Muscle layer of colon (tissue), 2 donors: ENCODE data around the gene ANOS1.

ENCODE experiments used
- H3K27ac ChIP-seq: one replicate; pipeline ENCODE4 v1.7.0; 2013; ENCODE audit warnings: low read depth, mild to moderate bottlenecking, low read length, moderate library complexity
- H3K27me3 ChIP-seq, 2 donors: one replicate each; pipeline ENCODE4 v1.7.0; 2013; ENCODE audit warnings: low read length in 2 of 2, mild to moderate bottlenecking in 2 of 2; ENCODE audit not compliant: insufficient read depth in 2 of 2, control insufficient read depth in 1 of 2
- H3K36me3 ChIP-seq: one replicate; pipeline ENCODE4 v1.7.0; 2013; ENCODE audit warnings: mild to moderate bottlenecking, low read length; ENCODE audit not compliant: insufficient read depth
- H3K4me1 ChIP-seq: one replicate; pipeline ENCODE4 v1.7.0; 2013; ENCODE audit warnings: mild to moderate bottlenecking, low read length; ENCODE audit not compliant: insufficient read depth
- H3K4me3 ChIP-seq, 2 donors: one replicate each; pipeline ENCODE4 v1.7.0; 2013; ENCODE audit warnings: low read length in 2 of 2, low read depth in 1 of 2, mild to moderate bottlenecking in 1 of 2, moderate library complexity in 1 of 2
- H3K9ac ChIP-seq: one replicate; pipeline ENCODE4 v1.7.0; 2013; ENCODE audit warnings: low read length
- H3K9me3 ChIP-seq: one replicate; pipeline ENCODE4 v1.7.0; 2013; ENCODE audit warnings: mild to moderate bottlenecking, low read length
- donor health status: abdominal sarcoma.
- donor health status: Adenocarcinoma of cecum.

ANOS1 gene

DNA sequence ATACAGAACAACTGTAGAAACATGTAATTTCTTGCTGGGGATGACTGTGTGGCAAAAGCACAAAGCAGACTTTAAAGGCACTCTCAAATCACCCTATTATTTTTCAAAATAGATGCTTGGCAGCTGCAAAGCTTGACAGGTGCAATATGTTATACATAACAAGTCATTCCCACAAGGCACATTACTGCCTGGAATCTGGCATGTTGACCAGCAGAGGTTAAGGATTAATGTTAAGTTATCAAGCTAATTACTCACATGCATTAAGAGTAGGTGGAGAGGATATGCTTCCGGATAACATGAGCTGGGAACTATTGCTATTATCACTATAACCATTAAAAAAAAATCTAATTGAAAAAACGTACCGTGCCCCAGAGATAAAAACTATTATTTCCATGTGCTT lies 17.8 kb downstream of the ANOS1 start:
- Histone ChIP-seq H3K4me3 (no peak overlapping the region), H3K9me3 (no peaks in the 10 kb centered on the region), H3K36me3 (no peaks in the 10 kb centered on the region), H3K9ac (no peak overlapping the region), H3K4me1 (no peaks in the 10 kb centered on the region), H3K27me3 (no peaks in the 10 kb centered on the region), H3K27ac (no peak overlapping the region)

DNA sequence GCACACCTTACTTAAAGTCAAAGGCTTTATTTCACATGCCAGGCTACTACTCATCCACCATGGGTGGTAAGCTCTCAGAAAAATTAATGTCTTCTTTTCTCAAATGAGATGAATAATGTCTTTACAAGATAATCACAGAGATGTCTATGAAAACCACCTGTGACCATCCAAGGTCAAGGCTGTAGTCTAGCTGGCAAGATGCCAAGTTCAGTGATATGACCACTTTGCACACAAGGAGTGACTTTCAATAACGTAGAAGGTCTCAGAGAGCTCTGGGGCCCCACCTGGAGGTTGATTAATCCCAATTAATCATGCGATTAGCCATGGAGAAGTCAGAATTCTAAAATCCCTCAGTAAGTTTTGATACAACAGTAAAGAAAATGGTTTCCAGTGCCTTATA lies 20.5 kb downstream of the ANOS1 start:
- no peaks in the 10 kb centered on the region for H3K9me3 ChIP-seq
- H3K36me3 ChIP-seq, result no peaks in the 10 kb centered on the region
- no peak overlapping the region for H3K9ac ChIP-seq
- H3K4me3 ChIP-seq, result no peak overlapping the region
- H3K4me1 ChIP-seq, result no peaks in the 10 kb centered on the region
- H3K27ac ChIP-seq, result no peak overlapping the region
- no peaks in the 10 kb centered on the region for H3K27me3 ChIP-seq

DNA sequence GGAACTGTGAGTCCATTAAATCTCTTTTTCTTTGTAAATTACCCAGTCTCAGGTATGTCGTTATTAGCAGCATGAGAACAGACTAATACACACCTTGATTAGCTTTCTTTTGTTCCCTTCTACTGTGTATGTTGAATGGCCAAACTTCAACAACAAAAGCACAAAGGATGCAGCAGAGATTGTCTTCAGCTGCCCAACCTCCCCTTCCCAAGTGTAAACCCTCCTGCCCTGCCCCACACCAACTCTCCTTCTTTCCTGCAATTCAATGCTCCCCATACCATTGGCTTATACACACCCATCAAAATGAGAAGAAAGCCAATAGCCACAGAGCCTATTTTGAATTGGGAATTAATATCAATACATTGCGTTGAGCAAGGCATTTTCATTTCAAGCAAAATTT lies 27.8 kb downstream of the ANOS1 start:
- no peaks in the 10 kb centered on the region for H3K27me3 ChIP-seq
- no peaks in the 10 kb centered on the region for H3K36me3 ChIP-seq
- no peaks in the 10 kb centered on the region for H3K9me3 ChIP-seq
- no peak overlapping the region for H3K9ac ChIP-seq
- H3K27ac ChIP-seq, result no peak overlapping the region
- H3K4me3 ChIP-seq, result no peak overlapping the region
- H3K4me1 ChIP-seq, result no peaks in the 10 kb centered on the region

DNA sequence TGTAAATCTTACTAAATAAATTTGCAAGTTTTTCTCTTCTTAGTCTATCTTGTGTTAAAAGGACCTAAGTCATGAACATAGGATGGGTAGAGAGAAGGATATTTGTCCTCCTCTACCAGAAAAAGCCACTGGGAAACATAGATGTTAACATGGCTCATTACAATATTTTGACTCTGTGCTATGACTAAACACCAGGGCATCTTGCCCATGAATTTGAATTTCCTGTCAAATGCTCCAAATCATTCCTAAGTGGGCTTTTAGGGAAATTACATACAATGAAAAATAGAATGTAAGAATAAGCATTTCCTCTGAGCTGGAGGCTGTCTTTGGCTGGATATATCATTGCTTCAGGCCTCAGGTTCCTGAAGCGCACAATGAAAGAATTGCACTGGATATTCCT lies 39.1 kb downstream of the ANOS1 start:
- no peaks in the 10 kb centered on the region for H3K9me3 ChIP-seq
- H3K36me3 ChIP-seq, result no peaks in the 10 kb centered on the region
- H3K27ac ChIP-seq, result no peak overlapping the region
- no peak overlapping the region for H3K9ac ChIP-seq
- no peaks in the 10 kb centered on the region for H3K27me3 ChIP-seq
- H3K4me3 ChIP-seq, result no peak overlapping the region
- H3K4me1 ChIP-seq, result no peaks in the 10 kb centered on the region

DNA sequence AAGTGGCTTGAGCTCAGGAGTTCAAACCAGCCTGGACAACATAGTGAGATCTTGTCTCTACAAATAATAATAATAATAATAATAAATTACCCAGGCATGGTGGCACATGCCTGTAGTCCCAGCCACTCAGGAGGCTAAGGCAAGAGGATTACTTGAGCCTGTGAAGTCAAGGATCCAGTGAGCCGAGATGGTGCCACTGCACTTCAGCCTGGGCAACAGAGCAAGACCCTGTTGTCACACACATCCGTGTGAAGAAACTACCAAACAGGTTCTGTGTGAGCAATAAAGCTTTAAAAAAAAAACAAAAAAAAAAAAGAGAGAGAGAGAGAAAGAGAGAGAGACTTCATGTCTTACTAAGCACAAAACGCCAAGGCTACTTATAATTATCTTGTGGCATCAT lies 42.5 kb downstream of the ANOS1 start:
- no peak overlapping the region for H3K4me3 ChIP-seq
- no peak overlapping the region for H3K27ac ChIP-seq
- no peaks in the 10 kb centered on the region for H3K9me3 ChIP-seq
- no peaks in the 10 kb centered on the region for H3K27me3 ChIP-seq
- no peaks in the 10 kb centered on the region for H3K4me1 ChIP-seq
- no peak overlapping the region for H3K9ac ChIP-seq
- no peaks in the 10 kb centered on the region for H3K36me3 ChIP-seq

DNA sequence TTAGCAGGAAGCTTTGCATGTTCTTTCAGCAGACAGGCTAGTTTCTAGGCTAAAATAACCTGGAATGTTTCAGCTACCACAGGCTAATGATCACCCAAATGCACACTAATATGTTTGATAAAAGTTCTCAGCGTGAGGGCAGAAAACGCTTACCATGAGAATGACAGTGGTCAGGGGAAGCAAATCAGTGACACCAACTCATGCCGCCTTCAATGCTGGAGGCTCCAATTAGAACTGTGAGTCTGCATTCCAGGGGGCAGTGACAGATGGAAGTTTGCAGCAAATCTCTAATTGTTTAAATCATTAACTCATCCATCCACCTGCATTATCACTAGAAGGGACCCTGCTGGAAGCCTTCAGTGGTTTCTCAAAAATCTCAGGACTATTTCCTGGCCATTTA lies 43.2 kb downstream of the ANOS1 start:
- no peaks in the 10 kb centered on the region for H3K36me3 ChIP-seq
- no peak overlapping the region for H3K4me3 ChIP-seq
- no peak overlapping the region for H3K27ac ChIP-seq
- H3K4me1 ChIP-seq, result no peaks in the 10 kb centered on the region
- no peaks in the 10 kb centered on the region for H3K27me3 ChIP-seq
- H3K9me3 ChIP-seq, result no peaks in the 10 kb centered on the region
- no peak overlapping the region for H3K9ac ChIP-seq

DNA sequence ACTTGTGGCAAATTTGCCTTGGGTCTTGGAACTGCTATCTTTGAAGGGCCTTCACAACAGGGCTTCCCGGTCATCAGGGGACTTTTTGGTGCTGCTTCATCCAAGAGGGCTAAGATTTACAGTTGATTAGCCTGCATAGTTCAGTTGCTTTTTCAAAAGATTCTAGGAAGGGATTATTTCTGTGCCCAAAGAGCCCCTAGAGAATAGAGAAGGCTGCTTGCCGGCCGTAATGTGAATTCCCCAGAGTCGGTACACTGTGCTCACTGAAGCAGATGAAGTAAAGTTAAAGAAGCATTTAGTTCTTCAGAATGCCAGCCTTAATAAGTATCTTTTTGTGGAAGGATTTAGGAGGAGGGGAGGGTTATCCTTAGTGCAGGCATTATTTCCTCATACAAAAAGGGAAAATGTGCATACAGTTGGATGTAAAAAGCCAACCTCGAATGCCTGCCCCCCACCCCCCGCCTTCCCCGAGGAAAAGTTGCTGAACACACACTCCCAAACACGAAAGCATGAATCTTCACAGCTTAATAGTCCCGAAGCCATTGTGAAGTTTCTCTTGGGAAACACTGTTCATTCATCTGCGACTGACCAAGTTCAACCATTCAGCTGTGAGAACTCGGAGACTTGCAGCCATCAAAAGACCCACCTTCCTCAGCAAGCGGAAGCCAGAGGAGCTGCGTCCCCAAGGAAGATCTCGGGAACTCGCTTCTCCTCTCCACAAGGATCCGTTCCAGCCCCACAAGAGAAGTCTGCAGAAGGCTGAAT lies 47.6 kb downstream of the ANOS1 start:
- Histone ChIP-seq H3K9me3 (no peaks in the 10 kb centered on the region), H3K36me3 (no peaks in the 10 kb centered on the region), H3K4me1 (no peaks in the 10 kb centered on the region), H3K27me3 (no peaks in the 10 kb centered on the region), H3K9ac (no peak overlapping the region), H3K4me3 (no peak overlapping the region), H3K27ac (no peak overlapping the region)

DNA sequence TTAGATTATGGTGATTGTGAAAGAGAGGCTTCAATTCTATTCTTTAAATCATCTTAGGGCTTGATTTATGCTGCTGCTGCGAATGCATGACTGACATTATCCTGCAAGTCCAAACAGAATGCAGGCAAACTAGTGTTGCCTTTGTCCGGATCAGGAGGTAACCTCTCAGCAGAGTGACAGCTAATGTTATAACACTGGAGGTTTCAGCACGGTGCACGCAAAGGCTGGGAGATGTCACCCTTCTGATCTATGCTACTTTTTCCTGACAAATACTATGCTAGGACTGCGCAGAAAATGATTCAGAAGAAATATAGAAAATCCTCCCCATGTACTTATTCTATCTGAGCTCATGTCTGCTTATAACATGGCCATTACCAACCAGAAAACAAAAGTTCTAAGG lies 48.2 kb downstream of the ANOS1 start:
- Histone ChIP-seq H3K9ac (no peak overlapping the region), H3K4me1 (no peaks in the 10 kb centered on the region), H3K27me3 (no peaks in the 10 kb centered on the region), H3K4me3 (no peak overlapping the region), H3K36me3 (no peaks in the 10 kb centered on the region), H3K27ac (no peak overlapping the region), H3K9me3 (no peaks in the 10 kb centered on the region)

DNA sequence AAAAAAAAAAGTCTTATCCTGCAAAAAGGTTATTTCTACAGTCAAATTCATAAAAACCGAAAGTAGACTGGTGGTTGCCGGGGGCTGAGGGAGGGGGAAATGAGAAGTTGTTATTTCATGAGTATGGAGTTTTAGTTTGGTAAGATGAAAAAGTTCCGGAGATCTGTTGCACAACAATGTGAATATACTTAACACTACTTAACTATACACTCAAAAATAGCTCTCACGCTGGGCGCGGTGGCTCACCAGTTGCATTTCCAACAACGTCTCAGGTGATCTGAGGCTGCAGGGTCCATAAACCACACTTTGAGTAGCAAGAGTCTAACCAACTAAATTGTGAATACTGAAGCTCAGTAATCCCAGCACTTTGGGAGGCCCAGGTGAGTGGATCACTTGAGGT lies 52.4 kb downstream of the ANOS1 start:
- Histone ChIP-seq H3K9ac (no peak overlapping the region), H3K4me1 (no peaks in the 10 kb centered on the region), H3K36me3 (no peaks in the 10 kb centered on the region), H3K27me3 (no peaks in the 10 kb centered on the region), H3K27ac (no peak overlapping the region), H3K4me3 (no peak overlapping the region), H3K9me3 (no peaks in the 10 kb centered on the region)

DNA sequence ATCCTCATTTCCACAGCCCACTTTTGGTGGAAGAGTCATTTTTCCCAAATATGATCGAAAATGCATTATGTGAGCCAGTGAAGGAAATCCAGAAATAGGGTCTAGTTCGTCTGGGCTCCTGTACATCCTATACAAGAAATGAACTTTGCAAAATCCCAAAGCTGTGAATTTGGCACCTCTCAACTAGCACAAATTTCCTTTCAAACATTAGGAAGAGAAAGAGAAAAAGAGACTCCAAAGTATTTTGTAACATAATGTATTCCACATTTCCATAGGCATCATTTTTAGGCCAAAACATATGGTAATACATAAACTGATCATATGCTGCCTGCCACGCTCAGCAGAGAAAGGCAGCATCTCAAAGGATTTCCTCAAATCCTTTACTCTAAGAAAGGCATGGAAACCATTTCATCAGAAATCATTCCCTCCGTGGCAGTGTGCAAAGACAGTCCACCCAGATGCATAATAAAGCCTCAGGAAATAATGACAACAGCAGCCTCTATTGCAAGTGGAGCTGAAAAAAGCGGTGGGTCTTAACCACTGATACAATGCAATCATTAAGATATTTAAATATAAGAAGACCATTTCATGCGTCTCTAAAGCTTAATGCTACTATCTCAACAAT lies 56.8 kb downstream of the ANOS1 start:
- no peaks in the 10 kb centered on the region for H3K9me3 ChIP-seq
- H3K4me1 ChIP-seq, result no peaks in the 10 kb centered on the region
- no peaks in the 10 kb centered on the region for H3K36me3 ChIP-seq
- no peak overlapping the region for H3K27ac ChIP-seq
- H3K9ac ChIP-seq, result no peak overlapping the region
- no peak overlapping the region for H3K4me3 ChIP-seq
- H3K27me3 ChIP-seq, result no peaks in the 10 kb centered on the region

DNA sequence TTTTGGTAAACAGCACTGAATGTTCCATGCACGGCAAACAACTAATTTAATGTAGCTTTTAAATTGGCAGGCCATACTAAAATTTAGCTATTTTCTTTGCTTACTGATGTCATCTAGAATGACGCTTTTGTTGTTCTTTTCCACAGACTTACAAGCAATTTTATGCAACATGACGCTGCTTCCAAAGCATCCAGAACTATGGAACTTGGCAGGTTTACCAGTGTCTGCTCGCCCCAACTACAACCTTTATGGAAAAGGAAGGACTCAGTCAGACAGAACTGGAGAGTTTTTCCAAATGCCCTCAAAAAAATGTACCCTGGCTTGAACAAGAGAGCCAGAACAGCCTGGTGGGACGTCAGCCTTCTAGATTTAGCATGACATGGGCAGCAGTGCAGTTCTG lies 58.7 kb downstream of the ANOS1 start:
- no peaks in the 10 kb centered on the region for H3K27me3 ChIP-seq
- H3K4me1 ChIP-seq, result no peaks in the 10 kb centered on the region
- no peak overlapping the region for H3K4me3 ChIP-seq
- no peaks in the 10 kb centered on the region for H3K9me3 ChIP-seq
- H3K27ac ChIP-seq, result no peak overlapping the region
- no peak overlapping the region for H3K9ac ChIP-seq
- no peaks in the 10 kb centered on the region for H3K36me3 ChIP-seq

DNA sequence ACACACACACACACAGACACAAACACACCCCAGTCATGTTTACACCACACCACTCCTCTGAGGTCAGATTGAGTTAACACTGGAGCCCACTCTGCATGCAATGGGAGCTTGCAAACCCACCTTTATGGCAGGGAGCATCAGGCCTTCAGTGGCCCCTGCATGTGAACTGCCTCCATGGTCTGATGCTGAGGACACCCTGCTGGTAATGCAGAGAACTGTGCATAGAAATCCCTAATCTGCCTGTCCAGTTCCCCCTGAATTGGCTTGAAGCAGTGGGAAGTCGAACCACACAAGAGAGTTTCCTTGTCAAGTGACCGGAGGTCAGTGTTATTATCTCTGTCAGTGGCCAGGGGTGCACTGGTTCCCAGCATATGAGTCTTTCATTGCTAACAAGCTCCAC lies 59.8 kb downstream of the ANOS1 start:
- Histone ChIP-seq H3K36me3 (no peaks in the 10 kb centered on the region), H3K4me1 (no peaks in the 10 kb centered on the region), H3K27ac (no peak overlapping the region), H3K9me3 (no peaks in the 10 kb centered on the region), H3K27me3 (no peaks in the 10 kb centered on the region), H3K4me3 (no peak overlapping the region), H3K9ac (no peak overlapping the region)
